Subcutaneous abdominal adipose tissue (tissue), 5 donors: ENCODE measurements around the gene GTF2H4.
A peak's percentile ranks its signal among the peaks of the same experiment; 100 is the strongest.

Experiments used
- H3K27ac ChIP-seq: one replicate; pipeline ENCODE4 v1.7.0; 2013; ENCODE audit warnings: low read depth, mild to moderate bottlenecking, inconsistent platforms, low read length, moderate library complexity
- H3K27me3 ChIP-seq, 5 donors: one replicate each; pipeline ENCODE4 v1.7.0; 2013; ENCODE audit warnings: low read length in 5 of 5, inconsistent platforms in 1 of 5; ENCODE audit not compliant: control insufficient read depth in 5 of 5, insufficient read depth in 4 of 5
- H3K36me3 ChIP-seq, 5 donors: one replicate each; pipeline ENCODE4 v1.7.0; 2013; ENCODE audit warnings: low read length in 5 of 5; ENCODE audit not compliant: control insufficient read depth in 5 of 5, insufficient read depth in 5 of 5
- H3K4me1 ChIP-seq, 5 donors: one replicate each; pipeline ENCODE4 v1.7.0; 2013; ENCODE audit warnings: low read length in 5 of 5, mild to moderate bottlenecking in 3 of 5, moderate library complexity in 1 of 5; ENCODE audit not compliant: control insufficient read depth in 5 of 5, insufficient read depth in 5 of 5
- H3K4me3 ChIP-seq, 5 donors: one replicate each; pipeline ENCODE4 v1.7.0; 2013; ENCODE audit warnings: low read length in 5 of 5, low read depth in 1 of 5
- H3K9ac ChIP-seq, 5 donors: one replicate each; pipeline ENCODE4 v1.7.0; 2013; ENCODE audit warnings: low read length in 5 of 5, mild to moderate bottlenecking in 4 of 5, moderate library complexity in 3 of 5
- H3K9me3 ChIP-seq, 5 donors: one replicate each; pipeline ENCODE4 v1.7.0; 2013; ENCODE audit warnings: low read length in 5 of 5; ENCODE audit not compliant: control insufficient read depth in 5 of 5
- donor health status: healthy.
- donor health status: healthy.
- donor health status: healthy.
- donor health status: healthy.
- donor health status: healthy.

GTF2H4 gene

GRCh38 chr6:30947231-30947630 lies 39.2 kb downstream of the GTF2H4 start:
- Histone ChIP-seq H3K4me1 (peaks cover 0 to 8% (median 6%) of the 10 kb centered on the region in 5 donors), H3K9me3 (no peaks in the 10 kb centered on the region), H3K27ac (no peak overlapping the region), H3K4me3 (no peak overlapping the region), H3K27me3 (peaks cover 0 to 6% (median 0%) of the 10 kb centered on the region in 5 donors), H3K9ac (no peak overlapping the region), H3K36me3 (no peaks in the 10 kb centered on the region)

GRCh38 chr6:30948811-30949210 lies 40.8 kb downstream of the GTF2H4 start:
- no peaks in the 10 kb centered on the region for H3K36me3 ChIP-seq
- H3K4me3 ChIP-seq = no peak overlapping the region
- no peak overlapping the region for H3K9ac ChIP-seq
- peaks cover 0 to 3% (median 2%) of the 10 kb centered on the region in 5 donors for H3K27me3 ChIP-seq
- H3K4me1 ChIP-seq = no peaks in the 10 kb centered on the region
- H3K27ac ChIP-seq = no peak overlapping the region
- no peaks in the 10 kb centered on the region for H3K9me3 ChIP-seq

GRCh38 chr6:30951907-30952469 lies 44.0 kb downstream of the GTF2H4 start:
- Histone ChIP-seq H3K9ac (no peak overlapping the region), H3K4me3 (no peak overlapping the region), H3K27ac (no peak overlapping the region), H3K9me3 (no peaks in the 10 kb centered on the region), H3K27me3 (peaks cover 0 to 3% (median 2%) of the 10 kb centered on the region in 5 donors), H3K36me3 (no peaks in the 10 kb centered on the region), H3K4me1 (peaks cover 0 to 17% (median 15%) of the 10 kb centered on the region in 5 donors)

- H3K4me3 ChIP-seq = peak overlapping the region; percentile 33 to 70 (median 57)
- H3K36me3 ChIP-seq = no peaks in the 10 kb centered on the region
- no peaks in the 10 kb centered on the region for H3K9me3 ChIP-seq
- peak overlapping the region in 3 of 5 donors; percentile 41 to 72 (median 50) for H3K9ac ChIP-seq
- H3K27ac ChIP-seq = no peak overlapping the region
- peaks cover 0 to 6% (median 0%) of the 10 kb centered on the region in 5 donors for H3K27me3 ChIP-seq
- peaks cover 0 to 17% (median 15%) of the 10 kb centered on the region in 5 donors for H3K4me1 ChIP-seq
Observed at GRCh38 chr6:30954631-30955366, 46.8 kb downstream of the GTF2H4 start.

GRCh38 chr6:30955367-30956042 lies 47.5 kb downstream of the GTF2H4 start:
- Histone ChIP-seq H3K9ac (peak overlapping the region in 3 of 5 donors; percentile 41 to 72 (median 50)), H3K27me3 (peaks cover 0 to 6% (median 0%) of the 10 kb centered on the region in 5 donors), H3K4me1 (peaks cover 0 to 17% (median 15%) of the 10 kb centered on the region in 5 donors), H3K27ac (no peak overlapping the region), H3K9me3 (no peaks in the 10 kb centered on the region), H3K36me3 (no peaks in the 10 kb centered on the region), H3K4me3 (peak overlapping the region; percentile 56 to 70 (median 66))

GRCh38 chr6:30957716-30958115 lies 49.7 kb downstream of the GTF2H4 start:
- H3K9ac ChIP-seq = no peak overlapping the region
- no peaks in the 10 kb centered on the region for H3K9me3 ChIP-seq
- H3K4me3 ChIP-seq = no peak overlapping the region
- no peak overlapping the region for H3K27ac ChIP-seq
- H3K27me3 ChIP-seq = peaks cover 0 to 6% (median 0%) of the 10 kb centered on the region in 5 donors
- no peaks in the 10 kb centered on the region for H3K36me3 ChIP-seq
- peaks cover 0 to 17% (median 15%) of the 10 kb centered on the region in 5 donors for H3K4me1 ChIP-seq

- Histone ChIP-seq H3K9ac (no peak overlapping the region), H3K27me3 (peaks cover 0 to 14% (median 6%) of the 10 kb centered on the region in 5 donors), H3K36me3 (no peaks in the 10 kb centered on the region), H3K27ac (no peak overlapping the region), H3K4me3 (no peak overlapping the region), H3K9me3 (no peaks in the 10 kb centered on the region), H3K4me1 (peaks cover 0 to 3% (median 2%) of the 10 kb centered on the region in 5 donors)
Observed at GRCh38 chr6:30960907-30961673, 53.1 kb downstream of the GTF2H4 start.

GRCh38 chr6:30962716-30963115 lies 54.7 kb downstream of the GTF2H4 start:
- Histone ChIP-seq H3K27me3 (peaks cover 0 to 14% (median 0%) of the 10 kb centered on the region in 5 donors), H3K36me3 (no peaks in the 10 kb centered on the region), H3K4me3 (no peak overlapping the region), H3K9ac (no peak overlapping the region), H3K27ac (no peak overlapping the region), H3K9me3 (no peaks in the 10 kb centered on the region), H3K4me1 (peaks cover 0 to 1% (median 0%) of the 10 kb centered on the region in 5 donors)

- H3K4me3 ChIP-seq = no peak overlapping the region
- no peaks in the 10 kb centered on the region for H3K9me3 ChIP-seq
- no peak overlapping the region for H3K9ac ChIP-seq
- peaks cover 0 to 14% (median 0%) of the 10 kb centered on the region in 5 donors for H3K27me3 ChIP-seq
- H3K4me1 ChIP-seq = peaks cover 0 to 5% (median 0%) of the 10 kb centered on the region in 5 donors
- H3K27ac ChIP-seq = no peak overlapping the region
- H3K36me3 ChIP-seq = no peaks in the 10 kb centered on the region
Observed at GRCh38 chr6:30963641-30964040, 55.6 kb downstream of the GTF2H4 start.
